Glutamatergic neuron (in vitro differentiated cells): ENCODE measurements around the gene ZFTA. TPM values are rescaled to one million over a fixed set of nuclear protein-coding genes. Genes with fewer than 3 reads are reported as not detected.

Source experiments
- DNase-seq: peaks from one replicate; pipeline ENCODE4 v3.0.0; 2022
- H3K27ac Mint-ChIP-seq: one replicate; pipeline ENCODE4 v1.8.0; 2020; ENCODE audit warnings: mild to moderate bottlenecking, mixed read lengths, inconsistent platforms; ENCODE audit not compliant: unreplicated experiment
- H3K27me3 Mint-ChIP-seq: one replicate; pipeline ENCODE4 v1.8.0; 2020; ENCODE audit warnings: mild to moderate bottlenecking, moderate library complexity, mixed read lengths, inconsistent platforms; ENCODE audit not compliant: unreplicated experiment
- H3K36me3 Mint-ChIP-seq: one replicate; pipeline ENCODE4 v1.8.0; 2020; ENCODE audit warnings: mild to moderate bottlenecking, mixed read lengths, inconsistent platforms; ENCODE audit not compliant: unreplicated experiment
- H3K4me1 Mint-ChIP-seq: one replicate; pipeline ENCODE4 v1.8.0; 2020; ENCODE audit warnings: mild to moderate bottlenecking, low read depth, mixed read lengths, inconsistent platforms; ENCODE audit not compliant: unreplicated experiment
- H3K4me3 Mint-ChIP-seq: one replicate; pipeline ENCODE4 v1.8.0; 2020; ENCODE audit warnings: mild to moderate bottlenecking, mixed read lengths, inconsistent platforms; ENCODE audit not compliant: unreplicated experiment
- H3K9me3 Mint-ChIP-seq: one replicate; pipeline ENCODE4 v1.8.0; 2020; ENCODE audit warnings: mild to moderate bottlenecking, moderate library complexity, mixed read lengths, inconsistent platforms; ENCODE audit not compliant: unreplicated experiment
- CTCF ChIP-seq: fragments of 200-600 bp; sonication (generic); IDR thresholded peaks from one replicate; pipeline ENCODE4 v1.5.0; 2021; ENCODE audit not compliant: partially characterized antibody, unreplicated experiment
- total RNA-seq: library from RNA; stranded (reverse); fragmentation: NEBNext Ultra II Directional; extraction: Animal tissue kit (Norgen Biotek cat#: 25700); gene quantifications from one replicate; pipeline ENCODE4 v1.2.1, GENCODE V29; 2021; ENCODE audit not compliant: unreplicated experiment

ZFTA gene
- total RNA-seq, 1 donor from 2014 or later = 216 TPM

DNA sequence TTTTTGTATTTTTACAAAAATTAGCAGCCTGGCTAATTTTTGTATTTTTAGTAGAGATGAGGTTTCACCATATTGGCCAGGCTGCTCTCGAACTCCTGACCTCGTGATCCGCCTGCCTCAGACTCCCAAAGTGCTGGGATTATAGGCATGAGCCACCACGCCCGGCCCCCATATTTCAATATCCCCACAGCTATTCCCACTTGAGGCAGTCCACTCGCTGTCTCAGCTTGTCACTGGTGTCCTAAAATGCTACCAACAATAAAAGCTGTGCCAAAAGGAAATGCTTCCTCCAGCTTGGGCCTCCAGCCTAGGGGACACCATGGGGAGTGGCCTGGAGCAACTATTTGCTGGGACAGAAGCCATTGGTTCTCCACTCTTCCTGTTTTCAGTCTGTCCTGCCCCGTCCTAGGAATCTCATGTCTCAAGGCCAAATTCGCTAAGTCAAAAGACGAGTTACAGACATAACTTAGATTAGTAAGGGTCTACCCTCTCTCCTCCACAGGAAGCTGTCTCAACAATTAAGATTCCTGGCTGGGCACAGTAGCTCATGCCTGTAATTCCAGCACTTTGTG lies 37.4 kb upstream of the ZFTA start:
- DNase-seq = no peak
- no peak for TF ChIP-seq CTCF
- Mint-ChIP-seq H3K9me3 (peaks cover 2% of the 10 kb centered on the region), H3K27me3 (no peaks in the 10 kb centered on the region), H3K4me3 (no peak overlapping the region), H3K4me1 (no peaks in the 10 kb centered on the region), H3K36me3 (no peaks in the 10 kb centered on the region), H3K27ac (no peak overlapping the region)

GRCh38 chr11:63804259-63804658 lies 35.7 kb upstream of the ZFTA start:
- TF ChIP-seq CTCF = no peak
- no peak for DNase-seq
- Mint-ChIP-seq H3K36me3 (no peaks in the 10 kb centered on the region), H3K4me3 (no peak overlapping the region), H3K4me1 (no peaks in the 10 kb centered on the region), H3K27me3 (no peaks in the 10 kb centered on the region), H3K27ac (no peak overlapping the region), H3K9me3 (peaks cover 2% of the 10 kb centered on the region)

GRCh38 chr11:63802637-63803414 lies 34.3 kb upstream of the ZFTA start:
- no peak overlapping the region for H3K4me3 Mint-ChIP-seq
- no peak for DNase-seq
- H3K9me3 Mint-ChIP-seq = peaks cover 2% of the 10 kb centered on the region
- H3K27me3 Mint-ChIP-seq = no peaks in the 10 kb centered on the region
- no peaks in the 10 kb centered on the region for H3K4me1 Mint-ChIP-seq
- H3K27ac Mint-ChIP-seq = no peak overlapping the region
- H3K36me3 Mint-ChIP-seq = no peaks in the 10 kb centered on the region
- TF ChIP-seq CTCF = no peak

DNA sequence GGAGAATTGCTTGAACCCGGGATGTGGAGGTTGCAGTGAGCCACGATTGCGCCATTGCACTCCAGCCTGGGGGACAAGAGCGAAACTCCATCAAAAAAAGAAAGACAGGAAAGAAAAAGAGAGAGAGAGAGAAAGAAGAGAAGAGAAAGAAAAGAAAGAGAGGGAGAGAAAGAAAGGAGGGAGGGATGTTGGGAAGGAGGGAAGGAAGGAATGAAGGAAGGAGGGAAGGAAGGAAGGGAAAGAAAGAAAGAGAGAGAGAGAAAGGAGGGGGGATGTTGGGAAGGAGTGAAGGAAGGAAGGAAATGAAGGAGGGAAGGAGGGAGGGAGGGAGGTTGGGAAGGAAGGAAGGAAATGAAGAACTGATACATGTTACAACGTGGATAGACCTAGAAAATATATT lies 32.3 kb upstream of the ZFTA start:
- H3K9me3 Mint-ChIP-seq = peaks cover 2% of the 10 kb centered on the region
- H3K36me3 Mint-ChIP-seq = no peaks in the 10 kb centered on the region

More for the DNA sequence above, 32.3 kb upstream of the ZFTA start:
- DNase-seq = no peak
- TF ChIP-seq CTCF = no peak
- Mint-ChIP-seq H3K4me1 (no peaks in the 10 kb centered on the region), H3K4me3 (no peak overlapping the region), H3K27me3 (no peaks in the 10 kb centered on the region), H3K27ac (no peak overlapping the region)
